Thymus (tissue), 11 donors: Measurements from ENCODE around the gene SIRPB2. TPM values are rescaled to one million over a fixed set of nuclear protein-coding genes. Genes with fewer than 3 reads are reported as not detected.

ENCODE experiments used
- DNase-seq, 9 donors: peaks; one replicate each; pipeline ENCODE4 v3.0.0-alpha.2; 2013; ENCODE audit warnings: low spot score in 9 of 9, low read depth in 6 of 9, missing footprints in 1 of 9
- H3K27ac ChIP-seq, 2 donors: one replicate each; pipeline ENCODE4 v1.5.1; 2013; ENCODE audit warnings: control low read depth in 1 of 2, low read depth in 1 of 2, low read length in 1 of 2, mild to moderate bottlenecking in 1 of 2, moderate library complexity in 1 of 2
- H3K27me3 ChIP-seq, 2 donors: one replicate each; pipeline ENCODE4 v1.5.1; 2013; ENCODE audit warnings: low read length in 1 of 2; ENCODE audit not compliant: control insufficient read depth in 2 of 2, insufficient read depth in 1 of 2
- H3K36me3 ChIP-seq, 2 donors: one replicate each; pipeline ENCODE4 v1.5.1; 2013; ENCODE audit warnings: low read length in 1 of 2, mild to moderate bottlenecking in 1 of 2, moderate library complexity in 1 of 2; ENCODE audit not compliant: control insufficient read depth in 2 of 2, insufficient read depth in 2 of 2
- H3K4me1 ChIP-seq, 2 donors: one replicate each; pipeline ENCODE4 v1.5.1; 2013; ENCODE audit warnings: low read length in 2 of 2; ENCODE audit not compliant: control insufficient read depth in 2 of 2, insufficient read depth in 2 of 2
- H3K4me3 ChIP-seq, 2 donors: one replicate each; pipeline ENCODE4 v1.5.1; 2013; ENCODE audit warnings: low read length in 2 of 2, control low read depth in 1 of 2, mild to moderate bottlenecking in 1 of 2
- H3K9me3 ChIP-seq, 2 donors: one replicate each; pipeline ENCODE4 v1.5.1; 2013; ENCODE audit warnings: low read length in 1 of 2, mild to moderate bottlenecking in 1 of 2; ENCODE audit not compliant: control insufficient read depth in 2 of 2, insufficient read depth in 1 of 2
- WGBS: extraction: QIAGEN DNeasy Blood & Tissue Kit; methylation state at CpG from one replicate; pipeline ENCODE4 v1.1.7; 2013; 5-methylcytosine and 5-hydroxymethylcytosine counted together
- polyA plus RNA-seq: library from polyadenylated mRNA; stranded (reverse); fragments of 200-250 nt; gene quantifications from one replicate; pipeline ENCODE4 v1.2.3, GENCODE V29; 2013
- total RNA-seq: library from RNA; stranded (reverse); fragments of 120-200 nt; gene quantifications from one replicate; pipeline ENCODE4 v1.2.4, GENCODE V29; 2013
- donor health status: healthy.

Gene SIRPB2
- total and polyA plus RNA-seq, 2 donors = 1.2 to 1.7 TPM

DNA sequence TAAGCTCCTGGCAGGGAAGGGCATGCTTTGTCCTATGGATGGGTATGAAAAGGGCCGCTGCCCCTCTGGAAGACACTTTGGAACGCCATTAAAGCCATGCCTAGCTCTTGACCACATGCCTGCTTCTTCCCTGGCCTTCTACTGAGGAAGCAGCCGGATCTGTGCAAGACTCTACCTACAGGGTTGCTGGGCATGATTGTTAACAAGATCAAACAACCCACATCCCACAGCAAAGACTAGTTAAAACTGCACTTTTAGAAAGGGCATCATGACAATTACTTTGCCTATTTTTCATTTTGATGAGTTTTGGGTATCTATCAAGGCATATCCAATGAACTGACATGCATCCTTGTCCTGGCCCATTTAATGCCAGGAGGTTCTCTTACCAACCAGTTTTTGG lies 50.1 kb downstream of the SIRPB2 start:
- 58% methylated on average over 3 of the region's 3 CpGs for WGBS
- no peak overlapping the region for H3K27ac ChIP-seq
- H3K36me3 ChIP-seq = peaks cover 45 to 47% of the 10 kb centered on the region in 2 donors
- no peak overlapping the region for H3K4me3 ChIP-seq
- no peaks in the 10 kb centered on the region for H3K27me3 ChIP-seq
- H3K9me3 ChIP-seq = no peaks in the 10 kb centered on the region
- peaks cover 4 to 10% of the 10 kb centered on the region in 2 donors for H3K4me1 ChIP-seq
- DNase-seq = peak in 2 of 9 donors; percentile 21 to 53

DNA sequence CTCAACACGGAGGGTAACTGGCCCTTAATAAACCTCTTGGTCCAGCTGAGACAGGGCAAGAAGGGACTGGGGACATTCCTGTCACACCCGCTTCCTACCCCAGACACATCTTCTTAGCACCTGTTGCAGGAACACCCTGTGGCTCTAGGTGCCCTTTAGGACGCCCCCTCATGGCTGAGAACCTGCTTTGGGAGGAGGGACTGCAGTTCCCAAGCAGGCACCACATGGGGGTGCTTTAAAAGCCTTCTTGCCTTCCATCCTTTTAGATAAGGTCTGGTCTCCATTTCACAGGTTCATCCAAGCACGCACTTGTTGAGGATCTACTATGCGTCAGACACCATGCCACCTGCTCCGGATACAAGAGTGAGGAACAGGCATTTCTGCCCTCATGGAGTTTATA lies 51.2 kb downstream of the SIRPB2 start:
- WGBS = 83% methylated on average over 6 of the region's 6 CpGs
- no peaks in the 10 kb centered on the region for H3K27me3 ChIP-seq
- no peak overlapping the region for H3K4me3 ChIP-seq
- H3K36me3 ChIP-seq = peaks cover 34 to 36% of the 10 kb centered on the region in 2 donors
- H3K9me3 ChIP-seq = no peaks in the 10 kb centered on the region
- peaks cover 9 to 15% of the 10 kb centered on the region in 2 donors for H3K4me1 ChIP-seq
- H3K27ac ChIP-seq = no peak overlapping the region
- DNase-seq = peak in 2 of 9 donors; percentile 16 to 31

DNA sequence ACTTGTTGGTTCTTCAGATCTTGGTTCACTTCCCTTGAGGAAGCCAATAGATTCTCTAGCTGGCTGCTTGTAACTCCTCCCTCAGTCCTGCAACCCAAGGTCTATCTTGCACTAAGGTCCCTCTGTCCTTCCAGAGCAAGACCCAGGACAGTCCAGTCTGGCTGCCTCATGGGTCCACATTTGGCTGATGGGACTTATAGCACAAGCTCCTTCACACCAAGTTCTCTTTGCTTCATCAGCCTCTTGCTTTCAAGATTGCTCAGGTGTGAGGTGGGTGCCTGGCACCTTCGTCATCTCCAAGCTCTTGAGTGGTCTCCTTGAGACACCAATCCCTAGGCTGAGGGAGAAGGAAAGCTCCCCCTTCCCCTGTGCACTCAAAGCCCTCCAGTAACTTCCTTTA lies 52.9 kb downstream of the SIRPB2 start:
- no peak for DNase-seq
- Histone ChIP-seq H3K27ac (no peak overlapping the region), H3K4me3 (no peak overlapping the region), H3K27me3 (no peaks in the 10 kb centered on the region), H3K36me3 (peaks cover 19% of the 10 kb centered on the region in 2 donors), H3K9me3 (peaks cover 0 to 5% of the 10 kb centered on the region in 2 donors), H3K4me1 (peaks cover 14 to 23% of the 10 kb centered on the region in 2 donors)
- 60% methylated on average over 1 of the region's 1 CpG for WGBS

- WGBS = 34% methylated on average over 5 of the region's 5 CpGs
- peak; percentile 39 to 87 (median 70) for DNase-seq
- no peaks in the 10 kb centered on the region for H3K27me3 ChIP-seq
- no peak overlapping the region for H3K4me3 ChIP-seq
- H3K9me3 ChIP-seq = peaks cover 0 to 5% of the 10 kb centered on the region in 2 donors
- H3K36me3 ChIP-seq = peaks cover 10% of the 10 kb centered on the region in 2 donors
- H3K27ac ChIP-seq = no peak overlapping the region
- peaks cover 14 to 23% of the 10 kb centered on the region in 2 donors for H3K4me1 ChIP-seq
Observed at GRCh38 chr20:1437235-1437904, 53.9 kb downstream of the SIRPB2 start.

DNA sequence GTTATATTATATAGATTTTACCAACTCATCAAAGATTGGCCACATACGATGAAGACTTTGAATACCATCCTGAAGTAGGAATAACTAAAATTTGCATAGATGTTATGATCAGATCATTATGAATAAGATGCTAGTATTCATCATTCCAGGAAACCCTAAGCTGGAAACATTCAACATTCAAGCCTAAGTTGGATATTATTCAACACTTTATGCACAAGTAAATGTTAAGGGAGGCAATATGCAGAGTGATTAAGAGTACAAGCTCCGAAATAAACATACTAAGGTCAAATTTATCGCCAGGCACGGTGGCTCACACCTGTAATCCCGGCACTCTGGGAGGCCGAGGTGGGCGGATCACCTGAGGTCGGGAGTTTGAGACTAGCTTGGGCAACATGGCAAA lies 55.0 kb downstream of the SIRPB2 start:
- no peak overlapping the region for H3K4me3 ChIP-seq
- H3K9me3 ChIP-seq = peaks cover 0 to 5% of the 10 kb centered on the region in 2 donors
- no peak overlapping the region for H3K27ac ChIP-seq
- H3K4me1 ChIP-seq = peaks cover 10 to 17% of the 10 kb centered on the region in 2 donors
- no peaks in the 10 kb centered on the region for H3K27me3 ChIP-seq
- DNase-seq = no peak
- peaks cover 0 to under 1% of the 10 kb centered on the region in 2 donors for H3K36me3 ChIP-seq
- 97% methylated on average over 8 of the region's 8 CpGs for WGBS

DNA sequence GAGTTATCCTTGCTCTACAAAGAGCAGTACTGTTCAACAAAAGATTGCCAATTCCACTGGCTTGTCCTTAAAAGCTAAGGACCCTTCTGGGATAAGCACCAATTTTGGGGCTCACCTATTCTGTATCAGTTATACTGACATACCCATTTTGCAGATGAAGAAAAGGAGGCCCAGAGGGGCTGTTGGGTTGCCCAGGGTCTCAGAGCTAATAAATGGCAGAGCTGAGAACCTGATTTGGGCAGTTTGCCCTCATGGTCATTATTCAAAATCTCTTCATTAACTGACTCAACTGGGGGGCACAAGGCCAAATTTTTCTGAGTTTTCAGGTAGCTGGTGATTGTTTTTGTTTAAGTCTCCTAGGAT lies 55.9 kb downstream of the SIRPB2 start:
- Histone ChIP-seq H3K4me1 (peaks cover 10 to 12% of the 10 kb centered on the region in 2 donors), H3K27me3 (no peaks in the 10 kb centered on the region), H3K27ac (no peak overlapping the region), H3K36me3 (no peaks in the 10 kb centered on the region), H3K4me3 (no peak overlapping the region), H3K9me3 (peaks cover 0 to 5% of the 10 kb centered on the region in 2 donors)
- no peak for DNase-seq

DNA sequence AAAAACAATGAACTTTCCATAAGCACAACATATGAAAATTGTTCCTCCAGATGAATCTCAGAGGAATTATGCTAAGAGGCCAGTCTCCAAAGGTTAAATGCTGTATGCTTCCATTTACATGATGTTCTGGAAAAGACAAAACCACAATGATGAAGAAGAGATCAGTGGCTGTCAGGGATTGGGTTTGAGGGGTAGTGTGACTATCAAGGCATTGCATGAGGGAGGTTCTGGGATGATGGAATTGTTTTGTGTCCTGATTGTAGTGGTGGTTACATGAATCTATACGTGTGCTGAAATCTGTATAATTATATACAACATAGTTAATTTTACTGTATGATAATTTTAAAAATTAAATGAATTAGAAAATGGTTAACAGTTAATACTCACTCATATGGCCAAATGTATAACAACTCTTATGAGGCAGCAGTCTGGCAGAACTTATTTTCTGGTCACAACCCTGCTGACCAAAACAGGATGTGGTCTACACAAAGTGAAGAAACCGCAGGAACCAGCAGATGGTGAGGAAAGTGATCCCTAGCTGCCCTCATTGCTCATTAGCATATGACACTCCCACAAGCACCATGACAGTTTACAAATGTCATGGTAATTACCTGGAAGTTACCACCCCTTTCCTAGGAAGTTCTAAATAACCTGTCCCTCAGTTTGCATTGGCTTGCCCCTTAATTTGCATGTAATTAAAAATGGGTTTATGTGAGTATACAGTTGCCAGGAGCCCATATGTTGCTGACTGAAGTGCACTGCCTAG lies 56.5 kb downstream of the SIRPB2 start:
- WGBS = 4% methylated on average over 2 of the region's 2 CpGs
- Histone ChIP-seq H3K27me3 (no peaks in the 10 kb centered on the region), H3K9me3 (peaks cover 0 to 5% of the 10 kb centered on the region in 2 donors), H3K36me3 (no peaks in the 10 kb centered on the region), H3K4me3 (peak overlapping the region in 1 of 2 donors; percentile 14), H3K27ac (peak overlapping the region in 1 of 2 donors; percentile 38), H3K4me1 (peaks cover 10 to 12% of the 10 kb centered on the region in 2 donors)
- DNase-seq = peak; percentile 37 to 88 (median 69)

GRCh38 chr20:1431158-1431557 lies 60.1 kb downstream of the SIRPB2 start:
- Histone ChIP-seq H3K4me1 (peaks cover 12 to 18% of the 10 kb centered on the region in 2 donors), H3K36me3 (no peaks in the 10 kb centered on the region)
- WGBS = 9% methylated on average over 1 of the region's 1 CpG

GRCh38 chr20:1430004-1430451 lies 61.2 kb downstream of the SIRPB2 start:
- Histone ChIP-seq H3K4me3 (no peak overlapping the region), H3K9me3 (peaks cover 0 to 5% of the 10 kb centered on the region in 2 donors), H3K36me3 (no peaks in the 10 kb centered on the region), H3K4me1 (peaks cover 8 to 14% of the 10 kb centered on the region in 2 donors), H3K27ac (no peak overlapping the region), H3K27me3 (no peaks in the 10 kb centered on the region)
- 96% methylated on average over 1 of the region's 1 CpG for WGBS
- DNase-seq = no peak

More at GRCh38 chr20:1431158-1431557, 60.1 kb downstream of the SIRPB2 start:
- H3K27me3 ChIP-seq = no peaks in the 10 kb centered on the region
- no peak overlapping the region for H3K27ac ChIP-seq
- DNase-seq = peak in 1 of 9 donors; percentile 18
- H3K4me3 ChIP-seq = no peak overlapping the region
- H3K9me3 ChIP-seq = peaks cover 0 to 5% of the 10 kb centered on the region in 2 donors
